ENCODE measurements around the gene TSHZ2. TPM values are rescaled to one million over a fixed set of nuclear protein-coding genes. Genes with fewer than 3 reads are reported as not detected.
"Not testable (repeated sequence)": the region's sequence is repeated elsewhere in the genome, so short reads cannot be mapped to it uniquely, and the experiment has no call there.

The TSHZ2 gene
- total RNA-seq, 1 donor from 2014 or later = 9.9 TPM

DNA sequence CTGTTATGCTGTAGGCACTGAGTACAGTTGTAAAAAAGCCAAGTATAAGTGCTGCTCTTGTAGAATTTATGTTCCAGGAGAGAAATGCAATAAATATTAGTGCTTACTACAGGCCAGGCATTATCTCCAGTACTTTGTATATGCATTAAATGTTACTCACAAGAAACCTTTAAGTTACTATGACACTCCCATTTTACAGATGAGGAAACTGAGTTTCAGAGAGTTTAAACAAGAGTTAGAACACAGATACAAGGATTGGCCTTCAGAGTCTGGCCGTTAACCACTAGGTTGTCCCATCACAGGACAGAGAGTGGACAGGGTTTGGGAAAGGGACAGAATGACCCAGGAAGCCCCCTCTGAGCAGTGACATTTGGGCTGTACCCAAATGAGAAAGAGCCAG lies 347.0 kb downstream of the TSHZ2 start:
- no peak overlapping the region for H3K4me3 ChIP-seq (ENCODE audit: low read length in 3 of 3)
- H3K27me3 ChIP-seq (ENCODE audit: control insufficient read depth in 3 of 3, insufficient read depth in 3 of 3, low read length in 3 of 3) = no peaks in the 10 kb centered on the region
- H3K4me1 ChIP-seq (ENCODE audit: control insufficient read depth in 3 of 3, insufficient read depth in 3 of 3, low read length in 3 of 3) = no peaks in the 10 kb centered on the region
- H3K9me3 ChIP-seq (ENCODE audit: control insufficient read depth in 3 of 3, low read length in 3 of 3) = no peaks in the 10 kb centered on the region
- H3K9ac ChIP-seq (ENCODE audit: low read depth in 1 of 3, low read length in 3 of 3) = no peak overlapping the region
- H3K27ac ChIP-seq (ENCODE audit: low read depth, low read length) = no peak overlapping the region
- H3K36me3 ChIP-seq (ENCODE audit: control insufficient read depth in 3 of 3, insufficient read depth in 3 of 3, low read length in 3 of 3) = no peaks in the 10 kb centered on the region

- H3K27me3 ChIP-seq (ENCODE audit: control insufficient read depth in 3 of 3, insufficient read depth in 3 of 3, low read length in 3 of 3) = no peaks in the 10 kb centered on the region
- no peaks in the 10 kb centered on the region for H3K9me3 ChIP-seq (ENCODE audit: control insufficient read depth in 3 of 3, low read length in 3 of 3)
- no peaks in the 10 kb centered on the region for H3K4me1 ChIP-seq (ENCODE audit: control insufficient read depth in 3 of 3, insufficient read depth in 3 of 3, low read length in 3 of 3)
- no peaks in the 10 kb centered on the region for H3K36me3 ChIP-seq (ENCODE audit: control insufficient read depth in 3 of 3, insufficient read depth in 3 of 3, low read length in 3 of 3)
- no peak overlapping the region for H3K27ac ChIP-seq (ENCODE audit: low read depth, low read length)
- H3K9ac ChIP-seq (ENCODE audit: low read depth in 1 of 3, low read length in 3 of 3) = no peak overlapping the region
- H3K4me3 ChIP-seq (ENCODE audit: low read length in 3 of 3) = no peak overlapping the region
Observed at GRCh38 chr20:53319716-53320115, 347.6 kb downstream of the TSHZ2 start.

- Histone ChIP-seq H3K36me3 (ENCODE audit: control insufficient read depth in 3 of 3, insufficient read depth in 3 of 3, low read length in 3 of 3) (no peaks in the 10 kb centered on the region), H3K9me3 (ENCODE audit: control insufficient read depth in 3 of 3, low read length in 3 of 3) (peaks cover 0 to 3% (median 2%) of the 10 kb centered on the region in 3 donors), H3K27ac (ENCODE audit: low read depth, low read length) (no peak overlapping the region), H3K9ac (ENCODE audit: low read depth in 1 of 3, low read length in 3 of 3) (no peak overlapping the region), H3K4me3 (ENCODE audit: low read length in 3 of 3) (no peak overlapping the region), H3K4me1 (ENCODE audit: control insufficient read depth in 3 of 3, insufficient read depth in 3 of 3, low read length in 3 of 3) (no peaks in the 10 kb centered on the region), H3K27me3 (ENCODE audit: control insufficient read depth in 3 of 3, insufficient read depth in 3 of 3, low read length in 3 of 3) (no peaks in the 10 kb centered on the region)
Observed at GRCh38 chr20:53320701-53321100, 348.5 kb downstream of the TSHZ2 start.

- Histone ChIP-seq H3K4me1 (ENCODE audit: control insufficient read depth in 3 of 3, insufficient read depth in 3 of 3, low read length in 3 of 3) (no peaks in the 10 kb centered on the region), H3K9ac (ENCODE audit: low read depth in 1 of 3, low read length in 3 of 3) (no peak overlapping the region), H3K4me3 (ENCODE audit: low read length in 3 of 3) (no peak overlapping the region), H3K27ac (ENCODE audit: low read depth, low read length) (no peak overlapping the region), H3K27me3 (ENCODE audit: control insufficient read depth in 3 of 3, insufficient read depth in 3 of 3, low read length in 3 of 3) (no peaks in the 10 kb centered on the region), H3K36me3 (ENCODE audit: control insufficient read depth in 3 of 3, insufficient read depth in 3 of 3, low read length in 3 of 3) (no peaks in the 10 kb centered on the region), H3K9me3 (ENCODE audit: control insufficient read depth in 3 of 3, low read length in 3 of 3) (peaks cover 0 to 3% (median 2%) of the 10 kb centered on the region in 3 donors)
Observed at GRCh38 chr20:53321596-53321995, 349.4 kb downstream of the TSHZ2 start.

DNA sequence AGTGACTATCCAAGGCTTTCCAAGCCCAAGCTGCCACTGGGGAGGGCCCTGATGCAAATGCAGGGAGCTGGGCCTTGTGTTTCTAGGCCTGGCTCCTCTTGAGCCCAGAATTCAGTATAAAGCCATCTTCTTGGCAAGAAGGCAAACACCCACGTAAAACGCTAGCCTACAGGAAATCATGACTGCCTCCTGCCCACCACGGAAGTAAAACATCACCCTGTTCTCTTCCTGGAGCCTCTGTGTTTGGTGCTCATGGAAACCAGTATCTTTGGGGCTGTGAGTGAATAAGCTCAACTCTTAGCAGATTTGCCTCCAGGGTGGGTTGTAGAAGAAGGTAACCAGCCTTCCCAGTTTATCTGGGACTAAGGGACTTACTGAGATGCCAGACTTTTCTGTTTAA lies 350.5 kb downstream of the TSHZ2 start:
- Histone ChIP-seq H3K27ac (ENCODE audit: low read depth, low read length) (no peak overlapping the region), H3K4me1 (ENCODE audit: control insufficient read depth in 3 of 3, insufficient read depth in 3 of 3, low read length in 3 of 3) (no peaks in the 10 kb centered on the region), H3K9ac (ENCODE audit: low read depth in 1 of 3, low read length in 3 of 3) (no peak overlapping the region), H3K9me3 (ENCODE audit: control insufficient read depth in 3 of 3, low read length in 3 of 3) (peaks cover 0 to 3% (median 2%) of the 10 kb centered on the region in 3 donors), H3K36me3 (ENCODE audit: control insufficient read depth in 3 of 3, insufficient read depth in 3 of 3, low read length in 3 of 3) (no peaks in the 10 kb centered on the region), H3K4me3 (ENCODE audit: low read length in 3 of 3) (no peak overlapping the region), H3K27me3 (ENCODE audit: control insufficient read depth in 3 of 3, insufficient read depth in 3 of 3, low read length in 3 of 3) (no peaks in the 10 kb centered on the region)

- H3K27me3 ChIP-seq (ENCODE audit: control insufficient read depth in 3 of 3, insufficient read depth in 3 of 3, low read length in 3 of 3); H3K9me3 ChIP-seq (ENCODE audit: control insufficient read depth in 3 of 3, low read length in 3 of 3); H3K4me1 ChIP-seq (ENCODE audit: control insufficient read depth in 3 of 3, insufficient read depth in 3 of 3, low read length in 3 of 3); H3K9ac ChIP-seq (ENCODE audit: low read depth in 1 of 3, low read length in 3 of 3); H3K4me3 ChIP-seq (ENCODE audit: low read length in 3 of 3); H3K36me3 ChIP-seq (ENCODE audit: control insufficient read depth in 3 of 3, insufficient read depth in 3 of 3, low read length in 3 of 3); H3K27ac ChIP-seq (ENCODE audit: low read depth, low read length): not testable (repeated sequence)
Observed at GRCh38 chr20:53323460-53323859, 351.3 kb downstream of the TSHZ2 start.

DNA sequence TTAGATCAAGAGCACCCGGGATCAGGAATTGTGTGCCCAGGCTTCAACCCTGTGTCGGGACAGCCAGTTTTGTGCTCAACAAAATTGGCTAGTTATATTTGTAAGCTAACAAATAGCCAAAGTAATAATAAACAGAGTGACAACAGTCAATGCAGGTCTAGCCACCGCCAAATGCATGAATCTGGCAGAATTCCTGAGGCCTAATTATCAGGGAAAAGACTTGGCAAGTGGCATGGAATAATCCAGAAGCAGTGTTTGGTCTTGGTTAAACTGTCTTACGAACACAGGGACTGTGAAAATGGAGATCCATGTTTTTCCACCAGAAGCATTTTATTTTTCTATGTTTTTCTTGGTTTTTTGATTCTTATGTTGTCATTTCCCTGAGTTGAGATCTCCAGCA lies 352.7 kb downstream of the TSHZ2 start:
- Histone ChIP-seq H3K4me1 (ENCODE audit: control insufficient read depth in 3 of 3, insufficient read depth in 3 of 3, low read length in 3 of 3) (no peaks in the 10 kb centered on the region), H3K36me3 (ENCODE audit: control insufficient read depth in 3 of 3, insufficient read depth in 3 of 3, low read length in 3 of 3) (no peaks in the 10 kb centered on the region), H3K4me3 (ENCODE audit: low read length in 3 of 3) (no peak overlapping the region), H3K9me3 (ENCODE audit: control insufficient read depth in 3 of 3, low read length in 3 of 3) (peaks cover 0 to 3% (median 2%) of the 10 kb centered on the region in 3 donors), H3K27me3 (ENCODE audit: control insufficient read depth in 3 of 3, insufficient read depth in 3 of 3, low read length in 3 of 3) (no peaks in the 10 kb centered on the region), H3K9ac (ENCODE audit: low read depth in 1 of 3, low read length in 3 of 3) (no peak overlapping the region), H3K27ac (ENCODE audit: low read depth, low read length) (no peak overlapping the region)

- peaks cover 8 to 9% (median 8%) of the 10 kb centered on the region in 3 donors for H3K4me1 ChIP-seq (ENCODE audit: control insufficient read depth in 3 of 3, insufficient read depth in 3 of 3, low read length in 3 of 3)
- no peaks in the 10 kb centered on the region for H3K27me3 ChIP-seq (ENCODE audit: control insufficient read depth in 3 of 3, insufficient read depth in 3 of 3, low read length in 3 of 3)
- H3K9ac ChIP-seq (ENCODE audit: low read depth in 1 of 3, low read length in 3 of 3) = no peak overlapping the region
- no peaks in the 10 kb centered on the region for H3K36me3 ChIP-seq (ENCODE audit: control insufficient read depth in 3 of 3, insufficient read depth in 3 of 3, low read length in 3 of 3)
- no peak overlapping the region for H3K4me3 ChIP-seq (ENCODE audit: low read length in 3 of 3)
- H3K9me3 ChIP-seq (ENCODE audit: control insufficient read depth in 3 of 3, low read length in 3 of 3) = peaks cover 0 to 3% (median 2%) of the 10 kb centered on the region in 3 donors
- no peak overlapping the region for H3K27ac ChIP-seq (ENCODE audit: low read depth, low read length)
Observed at GRCh38 chr20:53328961-53329360, 356.8 kb downstream of the TSHZ2 start.

DNA sequence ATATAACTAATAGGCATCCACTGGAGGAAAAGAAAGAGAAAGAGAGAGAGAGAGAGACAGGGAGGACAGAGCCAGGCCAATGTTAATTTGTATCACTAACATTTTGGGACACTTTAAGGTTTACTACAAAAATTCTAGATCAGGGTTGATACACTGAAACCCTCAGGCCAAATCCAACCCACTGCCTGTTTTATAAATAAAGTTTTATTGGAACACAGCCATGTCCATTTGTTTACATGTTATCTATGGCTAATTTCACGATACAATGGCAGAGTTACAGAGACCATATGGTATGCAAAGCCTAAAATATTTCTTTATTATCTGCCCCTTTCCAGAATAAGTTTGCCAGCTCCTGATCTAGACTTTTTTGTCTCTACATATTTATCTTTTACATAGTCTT lies 357.6 kb downstream of the TSHZ2 start:
- Histone ChIP-seq H3K4me1 (ENCODE audit: control insufficient read depth in 3 of 3, insufficient read depth in 3 of 3, low read length in 3 of 3) (peaks cover 8 to 9% (median 8%) of the 10 kb centered on the region in 3 donors), H3K4me3 (ENCODE audit: low read length in 3 of 3) (no peak overlapping the region), H3K36me3 (ENCODE audit: control insufficient read depth in 3 of 3, insufficient read depth in 3 of 3, low read length in 3 of 3) (no peaks in the 10 kb centered on the region), H3K27ac (ENCODE audit: low read depth, low read length) (no peak overlapping the region), H3K9ac (ENCODE audit: low read depth in 1 of 3, low read length in 3 of 3) (no peak overlapping the region), H3K27me3 (ENCODE audit: control insufficient read depth in 3 of 3, insufficient read depth in 3 of 3, low read length in 3 of 3) (no peaks in the 10 kb centered on the region), H3K9me3 (ENCODE audit: control insufficient read depth in 3 of 3, low read length in 3 of 3) (peaks cover 0 to 3% (median 2%) of the 10 kb centered on the region in 3 donors)

GRCh38 chr20:53330601-53331140 lies 358.5 kb downstream of the TSHZ2 start:
- peaks cover 8 to 9% (median 8%) of the 10 kb centered on the region in 3 donors for H3K4me1 ChIP-seq (ENCODE audit: control insufficient read depth in 3 of 3, insufficient read depth in 3 of 3, low read length in 3 of 3)
- peak overlapping the region; percentile 47 for H3K27ac ChIP-seq (ENCODE audit: low read depth, low read length)
- no peak overlapping the region for H3K4me3 ChIP-seq (ENCODE audit: low read length in 3 of 3)
- no peaks in the 10 kb centered on the region for H3K9me3 ChIP-seq (ENCODE audit: control insufficient read depth in 3 of 3, low read length in 3 of 3)
- H3K9ac ChIP-seq (ENCODE audit: low read depth in 1 of 3, low read length in 3 of 3) = no peak overlapping the region
- no peaks in the 10 kb centered on the region for H3K27me3 ChIP-seq (ENCODE audit: control insufficient read depth in 3 of 3, insufficient read depth in 3 of 3, low read length in 3 of 3)
- no peaks in the 10 kb centered on the region for H3K36me3 ChIP-seq (ENCODE audit: control insufficient read depth in 3 of 3, insufficient read depth in 3 of 3, low read length in 3 of 3)

Data from skeletal muscle tissue (tissue), 4 donors.